Spinal cord (tissue), 10 donors: ENCODE measurements around the gene CYTH3. TPM values are rescaled to one million over a fixed set of nuclear protein-coding genes. Genes with fewer than 3 reads are reported as not detected.
"Not testable (repeated sequence)": the region's sequence is repeated elsewhere in the genome, so short reads cannot be mapped to it uniquely, and the experiment has no call there.

Source experiments
- DNase-seq, 6 donors: peaks; one replicate each; pipeline versions ENCODE4 v3.0.0 to v3.0.0-alpha.2; 2013 to 2015; ENCODE audit warnings: low spot score in 6 of 6, low read depth in 4 of 6
- H3K27ac ChIP-seq: one replicate; pipeline ENCODE4 v1.5.1; 2013; ENCODE audit warnings: low read depth, low read length, control low read depth
- H3K27me3 ChIP-seq: one replicate; pipeline ENCODE4 v1.6.1; 2013; ENCODE audit warnings: low read length; ENCODE audit not compliant: control insufficient read depth, insufficient read depth
- H3K36me3 ChIP-seq: one replicate; pipeline ENCODE4 v1.6.1; 2013; ENCODE audit warnings: low read length; ENCODE audit not compliant: control insufficient read depth, insufficient read depth
- H3K4me1 ChIP-seq: one replicate; pipeline ENCODE4 v1.6.1; 2013; ENCODE audit warnings: low read length; ENCODE audit not compliant: control insufficient read depth, insufficient read depth
- H3K4me3 ChIP-seq: one replicate; pipeline ENCODE4 v1.5.1; 2013; ENCODE audit warnings: low read depth, low read length, control low read depth
- H3K9me3 ChIP-seq: one replicate; pipeline ENCODE4 v1.6.1; 2013; ENCODE audit warnings: low read length; ENCODE audit not compliant: control insufficient read depth, insufficient read depth
- WGBS: methylation state at CpG from one replicate; pipeline ENCODE4 v1.1.5; 2013; ENCODE audit warnings: missing lambda C conversion rate; ENCODE audit not compliant: insufficient coverage; 5-methylcytosine and 5-hydroxymethylcytosine counted together
- polyA plus RNA-seq, 2 donors: library from polyadenylated mRNA; unstranded; fragments of 120-200 nt; gene quantifications; one replicate each; pipeline ENCODE4 v1.2.1, GENCODE V29; 2013; ENCODE audit not compliant: insufficient read length in 2 of 2
- total RNA-seq, 2 donors: library from RNA; depleted of rRNA in 1 of 2; stranded (reverse); fragments of 120-200 nt in 1 of 2; fragments of >200 nt in 1 of 2; gene quantifications; one replicate each; pipeline versions ENCODE4 v1.2.3 to v1.2.4, GENCODE V29; 2013 to 2014
- donor health status: healthy.

The CYTH3 gene
- total and polyA plus RNA-seq, 4 donors = 24.8 to 41.9 (median 31.3) TPM

GRCh38 chr7:6305330-6305729 lies 32.9 kb upstream of the CYTH3 start:
- no peak for DNase-seq
- no peaks in the 10 kb centered on the region for H3K36me3 ChIP-seq
- H3K4me3 ChIP-seq = no peak overlapping the region
- no peaks in the 10 kb centered on the region for H3K9me3 ChIP-seq
- WGBS = no CpG with 5 or more reads among the region's 2 CpGs
- no peaks in the 10 kb centered on the region for H3K4me1 ChIP-seq
- no peak overlapping the region for H3K27ac ChIP-seq
- H3K27me3 ChIP-seq = no peaks in the 10 kb centered on the region

DNA sequence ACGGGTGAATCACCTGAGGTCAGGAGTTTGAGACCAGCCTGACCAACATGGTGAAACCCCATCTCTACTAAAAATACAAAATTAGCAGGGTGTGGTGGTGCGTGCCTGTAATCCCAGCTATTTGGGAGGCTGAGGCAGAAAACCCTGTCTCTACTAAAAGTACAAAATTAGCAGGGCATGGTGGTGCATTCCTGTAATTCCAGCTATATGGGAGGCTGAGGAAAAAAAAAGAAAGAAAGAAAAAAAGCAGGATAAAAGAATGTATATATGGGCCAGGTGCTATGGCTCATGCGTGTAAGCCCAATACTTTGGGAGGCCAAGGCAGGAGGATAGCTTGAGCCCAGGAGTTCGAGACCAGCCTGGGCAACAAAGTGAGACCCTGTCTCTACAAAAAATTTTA lies 29.0 kb upstream of the CYTH3 start:
- not testable (repeated sequence) for H3K27me3 ChIP-seq, H3K9me3 ChIP-seq
- WGBS = 94% methylated on average over 2 of the region's 4 CpGs

GRCh38 chr7:6299774-6300173 lies 27.4 kb upstream of the CYTH3 start:
- 94% methylated on average over 2 of the region's 4 CpGs for WGBS
- no peak for DNase-seq
- no peaks in the 10 kb centered on the region for H3K27me3 ChIP-seq
- H3K9me3 ChIP-seq = no peaks in the 10 kb centered on the region
- no peaks in the 10 kb centered on the region for H3K36me3 ChIP-seq
- no peak overlapping the region for H3K4me3 ChIP-seq
- H3K4me1 ChIP-seq = no peaks in the 10 kb centered on the region
- no peak overlapping the region for H3K27ac ChIP-seq

More for the DNA sequence above, 29.0 kb upstream of the CYTH3 start:
- not testable (repeated sequence) for H3K4me3 ChIP-seq, DNase-seq, H3K4me1 ChIP-seq, H3K36me3 ChIP-seq, H3K27ac ChIP-seq

- Histone ChIP-seq H3K36me3 (no peaks in the 10 kb centered on the region), H3K4me3 (no peak overlapping the region), H3K4me1 (no peaks in the 10 kb centered on the region), H3K27ac (no peak overlapping the region), H3K27me3 (no peaks in the 10 kb centered on the region), H3K9me3 (no peaks in the 10 kb centered on the region)
- DNase-seq = no peak
- 60% methylated on average over 2 of the region's 6 CpGs for WGBS
Measured at GRCh38 chr7:6294839-6295238, 22.4 kb upstream of the CYTH3 start.

DNA sequence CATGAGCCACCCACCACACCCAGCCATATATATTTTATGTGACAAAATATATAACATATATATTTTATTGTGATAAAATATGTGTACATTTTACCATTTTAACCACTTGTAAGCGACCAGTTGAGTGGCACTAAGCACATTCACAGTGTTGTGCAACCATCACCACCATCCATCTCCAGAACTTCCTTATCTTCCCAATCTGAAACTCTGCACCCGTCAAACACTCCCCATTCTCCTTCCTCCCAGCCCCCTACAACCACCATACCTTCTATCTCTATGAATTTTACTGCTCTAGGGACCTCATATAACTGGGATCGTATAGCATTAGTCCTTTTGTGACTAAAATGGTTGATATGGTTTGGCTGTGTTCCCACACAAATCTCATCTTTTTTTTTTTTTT lies 20.8 kb upstream of the CYTH3 start:
- Histone ChIP-seq H3K27me3 (no peaks in the 10 kb centered on the region), H3K36me3 (no peaks in the 10 kb centered on the region), H3K4me1 (no peaks in the 10 kb centered on the region), H3K9me3 (no peaks in the 10 kb centered on the region), H3K27ac (no peak overlapping the region), H3K4me3 (no peak overlapping the region)
- WGBS = 79% methylated on average over 2 of the region's 3 CpGs
- DNase-seq = no peak

DNA sequence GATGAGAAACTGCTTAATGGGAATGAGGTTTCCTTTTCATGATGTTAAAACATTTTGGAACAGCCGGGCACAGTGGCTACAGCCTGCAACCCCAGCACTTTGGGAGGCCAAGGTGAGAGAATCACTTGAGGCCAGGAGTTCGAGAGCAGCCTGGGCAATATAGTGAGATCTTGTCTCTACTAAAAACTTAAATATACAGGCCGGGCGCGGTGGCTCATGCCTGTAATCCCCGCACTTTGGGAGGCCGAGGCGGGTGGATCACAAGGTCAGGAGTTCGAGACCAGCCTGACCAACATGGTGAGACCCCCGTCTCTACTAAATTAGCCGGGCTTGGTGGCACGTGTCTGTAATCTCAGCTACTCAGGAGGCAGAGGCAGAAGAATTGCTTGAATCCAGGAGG lies 19.5 kb upstream of the CYTH3 start:
- WGBS = 97% methylated on average over 11 of the region's 12 CpGs

GRCh38 chr7:6291531-6291930 lies 19.1 kb upstream of the CYTH3 start:
- Histone ChIP-seq H3K27ac (no peak overlapping the region), H3K27me3 (no peaks in the 10 kb centered on the region), H3K4me1 (no peaks in the 10 kb centered on the region), H3K9me3 (no peaks in the 10 kb centered on the region), H3K36me3 (no peaks in the 10 kb centered on the region), H3K4me3 (no peak overlapping the region)
- DNase-seq = no peak
- 100% methylated on average over 1 of the region's 5 CpGs for WGBS

More for the DNA sequence above, 19.5 kb upstream of the CYTH3 start:
- not testable (repeated sequence) for H3K4me3 ChIP-seq, H3K27me3 ChIP-seq, H3K4me1 ChIP-seq, H3K9me3 ChIP-seq, H3K27ac ChIP-seq, H3K36me3 ChIP-seq, DNase-seq

DNA sequence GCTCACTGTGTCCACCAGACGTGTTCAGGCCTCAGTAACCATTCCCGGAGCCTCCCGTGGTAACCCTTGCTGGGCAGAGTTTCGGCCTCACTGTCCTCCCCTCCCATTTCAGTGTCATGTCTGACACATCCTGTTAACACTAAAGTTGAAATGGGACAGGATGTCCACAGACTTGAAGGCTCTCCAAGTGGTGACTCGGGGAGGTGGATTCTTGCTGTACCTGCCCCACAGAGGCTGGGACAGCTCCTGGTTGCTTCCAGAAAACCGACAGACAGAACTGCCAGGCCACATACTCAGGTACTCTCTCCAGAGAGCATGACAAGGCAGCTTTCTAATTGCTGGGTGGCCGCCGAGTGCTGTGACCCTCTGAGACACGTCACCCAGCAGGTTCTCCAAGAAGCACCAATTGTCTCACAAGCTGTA lies 17.9 kb upstream of the CYTH3 start:
- H3K4me1 ChIP-seq = no peaks in the 10 kb centered on the region
- no peak overlapping the region for H3K4me3 ChIP-seq
- DNase-seq = no peak
- no peaks in the 10 kb centered on the region for H3K27me3 ChIP-seq
- H3K36me3 ChIP-seq = no peaks in the 10 kb centered on the region
- 66% methylated on average over 9 of the region's 9 CpGs for WGBS
- H3K9me3 ChIP-seq = no peaks in the 10 kb centered on the region
- no peak overlapping the region for H3K27ac ChIP-seq

- no CpG with 5 or more reads among the region's 2 CpGs for WGBS
- Histone ChIP-seq H3K27ac (no peak overlapping the region), H3K4me1 (no peaks in the 10 kb centered on the region), H3K36me3 (no peaks in the 10 kb centered on the region), H3K4me3 (no peak overlapping the region), H3K27me3 (no peaks in the 10 kb centered on the region), H3K9me3 (no peaks in the 10 kb centered on the region)
- no peak for DNase-seq
Measured at GRCh38 chr7:6288270-6288860, 15.9 kb upstream of the CYTH3 start.

DNA sequence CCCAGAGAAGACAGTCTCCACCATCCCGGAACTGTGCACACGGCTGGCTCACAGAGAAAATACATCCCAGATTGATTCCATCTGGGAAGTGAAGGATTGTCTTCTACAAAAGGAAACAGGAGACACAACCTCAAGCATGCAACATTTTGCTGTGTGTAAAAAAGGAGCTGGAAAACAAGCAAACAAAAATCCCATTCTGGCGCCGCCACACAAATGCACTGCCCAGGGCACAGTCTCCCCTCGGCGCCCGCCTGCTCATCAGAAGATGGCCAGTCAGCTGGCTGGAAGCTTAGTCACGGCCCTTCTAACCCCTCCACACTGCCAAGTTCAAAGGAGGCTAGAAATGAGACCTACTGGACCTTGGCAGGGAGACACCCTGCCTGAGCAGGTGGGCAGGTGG lies 14.1 kb upstream of the CYTH3 start:
- DNase-seq = no peak

More for the DNA sequence above, 14.1 kb upstream of the CYTH3 start:
- 60% methylated on average over 1 of the region's 8 CpGs for WGBS
- Histone ChIP-seq H3K9me3 (no peaks in the 10 kb centered on the region), H3K27me3 (no peaks in the 10 kb centered on the region), H3K36me3 (no peaks in the 10 kb centered on the region), H3K27ac (no peak overlapping the region), H3K4me1 (no peaks in the 10 kb centered on the region), H3K4me3 (no peak overlapping the region)
